ENCODE data around the gene TAF15. TPM values are rescaled to one million over a fixed set of nuclear protein-coding genes. Genes with fewer than 3 reads are reported as not detected.

The TAF15 gene
- total and polyA plus RNA-seq, 2 of the 4 experiments (the other 2 are of a cell fraction): 46.8 to 98.0 TPM

- Histone ChIP-seq H2BK20ac (ENCODE audit: low read depth, low read length) (no peak overlapping the region), H4K5ac (ENCODE audit: low read depth, low read length) (no peak overlapping the region), H3K79me1 (ENCODE audit: low read depth in 1 of 2, low read length in 2 of 2) (peaks cover 3 to 8% of the 10 kb centered on the region in 2 experiments; a peak in 2 of 4 replicates), H3K18ac (ENCODE audit: low read depth, low read length) (no peak overlapping the region), H3K56ac (ENCODE audit: extremely low read depth, insufficient read depth, low read length) (no peak overlapping the region), H4K8ac (ENCODE audit: low read depth in 2 of 2, low read length in 2 of 2) (no peak overlapping the region), H3K27ac (ENCODE audit: insufficient read depth, low read length) (no peak overlapping the region), H2AK5ac (ENCODE audit: low read depth, low read length) (no peak overlapping the region), H4K91ac (ENCODE audit: insufficient read depth, low read depth, low read length) (no peak overlapping the region), H3K4me3 (ENCODE audit: insufficient read depth, low read depth, low read length) (no peak overlapping the region), H2AFZ (replicated peaks; ENCODE audit: low read length, poor library complexity) (no peak overlapping the region), H2AK9ac (replicated peaks; ENCODE audit: low read depth, low read length, poor library complexity) (no peak overlapping the region), H2BK5ac (ENCODE audit: low read depth, low read length, poor library complexity, severe bottlenecking) (no peak overlapping the region), H3K9ac (ENCODE audit: low read depth, low read length) (no peak overlapping the region), H2BK120ac (ENCODE audit: low read depth, low read length) (no peak overlapping the region), H3K14ac (replicated peaks; ENCODE audit: low read depth, low read length) (no peak overlapping the region), H3K23ac (ENCODE audit: low read depth, low read length) (no peak overlapping the region), H3K4me1 (ENCODE audit: control insufficient read depth, insufficient read depth, low read length) (no peaks in the 10 kb centered on the region), H3K9me1 (ENCODE audit: insufficient read depth, low read length) (no peaks in the 10 kb centered on the region; the same call in 1 of the 2 replicates), H4K20me1 (ENCODE audit: insufficient read depth, low read length) (no peaks in the 10 kb centered on the region; the same call in 1 of the 2 replicates), H3K27me3 (ENCODE audit: control insufficient read depth, insufficient read depth, low read length) (no peaks in the 10 kb centered on the region), H3K4ac (ENCODE audit: low read depth, low read length) (no peak overlapping the region), H3K4me2 (ENCODE audit: low read depth, low read length) (no peak overlapping the region), H3K36me3 (ENCODE audit: control insufficient read depth, insufficient read depth, low read length) (peaks cover 24% of the 10 kb centered on the region), H3K9me3 (ENCODE audit: control insufficient read depth, insufficient read depth, low read length) (no peaks in the 10 kb centered on the region), H2BK15ac (ENCODE audit: low read depth, low read length) (no peak overlapping the region)
- ChIA-PET CTCF (interaction anchor here (0.6 to 1.3 kb wide), 3 partner anchors 112 to 223 kb away, joined by 3 to 5 read pairs (median 3); partner anchors contain the start of gene CCL15), POLR2A (ENCODE audit: unreplicated experiment) (no interaction called here)
- dilution Hi-C loops (cut with HindIII; ENCODE audit: low sequenced_read_pairs, unreplicated experiment): no loop called here
- intact Hi-C loops (cut with micrococcal nuclease): no loop called here
- DNase-seq (peak; percentile 67), ATAC-seq (ENCODE audit: low read depth) (peak; percentile 86)
- WGBS, 2 experiments (ENCODE audit: extremely low coverage in 2 of 2, insufficient read length in 1 of 2): 70 to 100% methylated on average over 1 to 3 of the region's 7 CpGs
- in situ Hi-C loops (cut with MboI; ENCODE audit: low sequenced_read_pairs): no loop called here
- no TSS peak for BruUV-seq (replicated peaks)
- no peak for TF ChIP-seq MAZ (IDR thresholded peaks at IDR 0.05; ENCODE audit: borderline replicate concordance, low read depth, low read length)
- no peak for TF ChIP-seq BHLHE40 (IDR thresholded peaks at IDR 0.05; ENCODE audit: low read depth, low read length)
- peak; percentile 38; the same call in 1 of the 2 replicates for TF ChIP-seq SMC3 (IDR thresholded peaks at IDR 0.05; ENCODE audit: low read depth, low read length)
- TF ChIP-seq CHD1 (IDR thresholded peaks at IDR 0.05; ENCODE audit: low read depth, low read length): no peak
- no peak for TF ChIP-seq POLR2A (IDR thresholded peaks at IDR 0.05; ENCODE audit: low read depth, low read length)
- no peak for TF ChIP-seq USF2 (IDR thresholded peaks at IDR 0.05; ENCODE audit: low read depth, low read length)
- no peak for TF ChIP-seq NFE2L2 (IDR thresholded peaks at IDR 0.05; ENCODE audit: low read depth, low read length)
- TF ChIP-seq CEBPB (IDR thresholded peaks at IDR 0.05; ENCODE audit: low read depth, low read length): no peak
- TF ChIP-seq FOS (IDR thresholded peaks at IDR 0.05; ENCODE audit: low read depth, low read length): no peak
- no peak for TF ChIP-seq MXI1 (IDR thresholded peaks at IDR 0.05; ENCODE audit: borderline replicate concordance, low read depth, low read length)
- TF ChIP-seq RAD21 (IDR thresholded peaks at IDR 0.05; ENCODE audit: low read length): peak; percentile 52
- TF ChIP-seq, protein P1, sequence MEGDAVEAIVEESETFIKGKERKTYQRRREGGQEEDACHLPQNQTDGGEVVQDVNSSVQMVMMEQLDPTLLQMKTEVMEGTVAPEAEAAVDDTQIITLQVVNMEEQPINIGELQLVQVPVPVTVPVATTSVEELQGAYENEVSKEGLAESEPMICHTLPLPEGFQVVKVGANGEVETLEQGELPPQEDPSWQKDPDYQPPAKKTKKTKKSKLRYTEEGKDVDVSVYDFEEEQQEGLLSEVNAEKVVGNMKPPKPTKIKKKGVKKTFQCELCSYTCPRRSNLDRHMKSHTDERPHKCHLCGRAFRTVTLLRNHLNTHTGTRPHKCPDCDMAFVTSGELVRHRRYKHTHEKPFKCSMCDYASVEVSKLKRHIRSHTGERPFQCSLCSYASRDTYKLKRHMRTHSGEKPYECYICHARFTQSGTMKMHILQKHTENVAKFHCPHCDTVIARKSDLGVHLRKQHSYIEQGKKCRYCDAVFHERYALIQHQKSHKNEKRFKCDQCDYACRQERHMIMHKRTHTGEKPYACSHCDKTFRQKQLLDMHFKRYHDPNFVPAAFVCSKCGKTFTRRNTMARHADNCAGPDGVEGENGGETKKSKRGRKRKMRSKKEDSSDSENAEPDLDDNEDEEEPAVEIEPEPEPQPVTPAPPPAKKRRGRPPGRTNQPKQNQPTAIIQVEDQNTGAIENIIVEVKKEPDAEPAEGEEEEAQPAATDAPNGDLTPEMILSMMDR (conservative IDR thresholded peaks at IDR 0.05; ENCODE audit: low read depth, low read length): peak; percentile 60
- no peak for TF ChIP-seq MAFK (IDR thresholded peaks at IDR 0.05; ENCODE audit: low read depth, low read length)
- TF ChIP-seq RFX5 (IDR thresholded peaks at IDR 0.05; ENCODE audit: low read depth, low read length): no peak
- TF ChIP-seq RCOR1 (IDR thresholded peaks at IDR 0.05; ENCODE audit: insufficient replicate concordance, low read length): no peak
Observed at GRCh38 chr17:35849469-35850348, 40.4 kb downstream of the TAF15 start.

Measured in IMR-90 (cell line).